Measurements from ENCODE around the gene PLCH2.

- TF ChIP-seq HNF4G (IDR thresholded peaks at IDR 0.05) (no peak), MAX (IDR thresholded peaks at IDR 0.05) (no peak), CTCF (IDR thresholded peaks at IDR 0.05; ENCODE audit: low read depth, low read length, missing input control) (no peak), SP1 (IDR thresholded peaks at IDR 0.05) (no peak), JUND (IDR thresholded peaks at IDR 0.05) (no peak)
Measured at GRCh38 chr1:2462819-2463218, 13.3 kb upstream of the PLCH2 start.

All from liver (tissue), 3 donors.